Lung (tissue), 12 donors: ENCODE data around the gene EEF1B2. TPM values are rescaled to one million over a fixed set of nuclear protein-coding genes. Genes with fewer than 3 reads are reported as not detected.
"Not testable (repeated sequence)": the region's sequence is repeated elsewhere in the genome, so short reads cannot be mapped to it uniquely, and the experiment has no call there.

Source experiments
- ATAC-seq: fragments of 200-7000 bp; cut with Tn5 transposase; one replicate; pipeline ENCODE4 v1.9.1; 2020; ENCODE audit warnings: moderate number of reproducible peaks; ENCODE audit not compliant: insufficient read depth, low FRiP score
- DNase-seq, 3 donors: peaks; one replicate each; pipeline ENCODE4 v3.0.0-alpha.2; 2013 to 2017
- H3K27ac ChIP-seq, 2 donors: one replicate each; pipeline ENCODE4 v1.5.1; 2013; ENCODE audit warnings: mild to moderate bottlenecking in 2 of 2, moderate library complexity in 2 of 2, control low read depth in 1 of 2, inconsistent platforms in 1 of 2, low read depth in 1 of 2, low read length in 1 of 2
- H3K27me3 ChIP-seq, 3 donors: one replicate each; pipeline ENCODE4 v1.5.1; 2013; ENCODE audit warnings: low read length in 2 of 3; ENCODE audit not compliant: control insufficient read depth in 3 of 3, insufficient read depth in 3 of 3
- H3K36me3 ChIP-seq, 4 donors: one replicate each; pipeline ENCODE4 v1.5.1; 2013; ENCODE audit warnings: low read length in 4 of 4, mild to moderate bottlenecking in 1 of 4, moderate library complexity in 1 of 4; ENCODE audit not compliant: control insufficient read depth in 4 of 4, insufficient read depth in 4 of 4
- H3K4me1 ChIP-seq, 5 donors: one replicate each; pipeline ENCODE4 v1.5.1; 2013; ENCODE audit warnings: low read length in 5 of 5, mild to moderate bottlenecking in 2 of 5, moderate library complexity in 1 of 5; ENCODE audit not compliant: control insufficient read depth in 5 of 5, insufficient read depth in 5 of 5
- H3K4me3 ChIP-seq: one replicate; pipeline ENCODE4 v1.5.1; 2013; ENCODE audit warnings: mild to moderate bottlenecking, control low read depth, moderate library complexity
- H3K9ac ChIP-seq, 2 donors: one replicate each; pipeline ENCODE4 v1.5.1; 2013; ENCODE audit warnings: low read length in 2 of 2, control low read depth in 1 of 2; ENCODE audit not compliant: insufficient read depth in 1 of 2
- H3K9me3 ChIP-seq, 4 donors: one replicate each; pipeline ENCODE4 v1.5.1; 2013; ENCODE audit warnings: low read length in 3 of 4, mild to moderate bottlenecking in 1 of 4, moderate library complexity in 1 of 4; ENCODE audit not compliant: control insufficient read depth in 4 of 4, insufficient read depth in 3 of 4
- WGBS, 2 donors: extraction: QIAGEN DNeasy Blood & Tissue Kit; methylation state at CpG; one replicate each; pipeline ENCODE4 v1.1.7; 2013; 5-methylcytosine and 5-hydroxymethylcytosine counted together
- polyA plus RNA-seq, 2 donors: library from polyadenylated mRNA; stranded (reverse); fragments of 200-250 nt; gene quantifications; one replicate each; pipeline ENCODE4 v1.2.1, GENCODE V29; 2013
- total RNA-seq, 2 donors: library from RNA; depleted of rRNA in 1 of 2; stranded (reverse); fragments of >200 nt in 1 of 2; gene quantifications; one replicate each; pipeline ENCODE4 v1.2.1, GENCODE V29; 2014 to 2021
- TF ChIP-seq, protein P1 (sequence below): IDR thresholded peaks from 2 replicates; pipeline ENCODE4 v1.5.1; 2012; ENCODE audit warnings: mild to moderate bottlenecking; ENCODE audit errors: control extremely low read depth, extremely low read depth
- donor health status: control.
- donor health status: control.
- donor health status: Bipolar disorder and iron deficiency.
- donor health status: healthy.
- donor health status: DM: yes; HTN: yes; CAD: no.

Gene EEF1B2
- total and polyA plus RNA-seq, 4 donors = 217 to 737 (median 524) TPM

DNA sequence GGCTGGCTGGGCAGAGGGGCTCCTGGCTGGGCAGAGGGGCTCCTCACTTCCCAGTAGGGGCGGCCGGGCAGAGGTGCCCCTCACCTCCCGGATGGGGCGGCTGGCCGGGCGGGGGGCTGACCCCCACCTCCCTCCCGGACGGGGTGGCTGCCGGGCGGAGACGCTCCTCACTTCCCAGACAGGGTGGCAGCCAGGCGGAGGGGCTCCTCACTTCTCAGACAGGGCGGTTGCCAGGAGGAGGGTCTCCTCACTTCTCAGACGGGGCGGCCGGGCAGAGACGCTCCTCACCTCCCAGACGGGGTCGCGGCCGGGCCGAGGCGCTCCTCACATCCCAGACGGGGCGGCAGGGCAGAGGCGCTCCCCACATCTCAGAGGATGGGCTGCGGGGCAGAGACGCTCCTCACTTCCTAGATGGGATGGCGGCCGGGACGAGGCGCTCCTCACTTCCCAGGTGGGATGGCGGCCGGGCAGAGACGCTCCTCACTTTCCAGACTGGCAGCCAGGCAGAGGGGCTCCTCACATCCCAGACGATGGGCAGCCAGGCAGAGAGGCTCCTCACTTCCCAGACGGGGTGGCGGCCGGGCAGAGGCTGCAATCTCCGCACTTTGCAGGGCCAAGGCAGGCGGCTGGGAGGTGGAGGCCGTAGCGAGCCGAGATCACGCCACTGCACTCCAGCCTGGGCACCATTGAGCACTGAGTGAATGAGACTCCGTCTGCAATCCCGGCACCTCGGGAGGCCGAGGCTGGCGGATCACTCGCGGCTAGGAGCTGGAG is 12.1 kb downstream of the EEF1B2 start:
- not testable (repeated sequence) for H3K27me3 ChIP-seq, H3K9ac ChIP-seq, DNase-seq, H3K27ac ChIP-seq, H3K4me1 ChIP-seq, H3K4me3 ChIP-seq, ATAC-seq, H3K9me3 ChIP-seq, H3K36me3 ChIP-seq
- 94 to 95% methylated on average over 31 to 33 of the region's 52 CpGs for WGBS, 2 donors

DNA sequence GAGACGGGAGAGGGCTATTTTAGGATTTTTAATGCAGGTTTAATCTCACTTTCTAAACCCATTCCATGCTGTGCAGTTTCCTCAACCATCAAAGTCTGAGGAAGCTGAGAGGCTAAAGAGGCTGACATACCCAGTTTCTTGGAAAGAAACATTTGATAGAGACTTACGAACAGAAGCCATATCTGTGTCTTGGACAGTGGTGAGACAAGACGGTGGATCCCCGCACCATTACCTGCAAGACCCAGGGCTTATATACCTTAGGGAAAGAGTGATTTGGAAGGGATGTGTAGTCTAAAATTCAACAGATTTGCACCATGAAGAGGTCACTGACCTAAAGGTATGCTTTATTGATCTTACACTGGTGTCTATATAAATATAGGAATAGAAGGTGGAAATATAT is 13.5 kb downstream of the EEF1B2 start:
- Histone ChIP-seq H3K9ac (no peak overlapping the region), H3K4me1 (no peaks in the 10 kb centered on the region), H3K27me3 (no peaks in the 10 kb centered on the region), H3K27ac (no peak overlapping the region), H3K4me3 (no peak overlapping the region), H3K36me3 (peaks cover 0 to 3% (median 0%) of the 10 kb centered on the region in 4 donors), H3K9me3 (no peaks in the 10 kb centered on the region)
- TF ChIP-seq, protein P1, sequence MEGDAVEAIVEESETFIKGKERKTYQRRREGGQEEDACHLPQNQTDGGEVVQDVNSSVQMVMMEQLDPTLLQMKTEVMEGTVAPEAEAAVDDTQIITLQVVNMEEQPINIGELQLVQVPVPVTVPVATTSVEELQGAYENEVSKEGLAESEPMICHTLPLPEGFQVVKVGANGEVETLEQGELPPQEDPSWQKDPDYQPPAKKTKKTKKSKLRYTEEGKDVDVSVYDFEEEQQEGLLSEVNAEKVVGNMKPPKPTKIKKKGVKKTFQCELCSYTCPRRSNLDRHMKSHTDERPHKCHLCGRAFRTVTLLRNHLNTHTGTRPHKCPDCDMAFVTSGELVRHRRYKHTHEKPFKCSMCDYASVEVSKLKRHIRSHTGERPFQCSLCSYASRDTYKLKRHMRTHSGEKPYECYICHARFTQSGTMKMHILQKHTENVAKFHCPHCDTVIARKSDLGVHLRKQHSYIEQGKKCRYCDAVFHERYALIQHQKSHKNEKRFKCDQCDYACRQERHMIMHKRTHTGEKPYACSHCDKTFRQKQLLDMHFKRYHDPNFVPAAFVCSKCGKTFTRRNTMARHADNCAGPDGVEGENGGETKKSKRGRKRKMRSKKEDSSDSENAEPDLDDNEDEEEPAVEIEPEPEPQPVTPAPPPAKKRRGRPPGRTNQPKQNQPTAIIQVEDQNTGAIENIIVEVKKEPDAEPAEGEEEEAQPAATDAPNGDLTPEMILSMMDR = no peak
- ATAC-seq (no peak), DNase-seq (no peak)
- 93 to 96% methylated on average over 3 to 4 of the region's 4 CpGs for WGBS, 2 donors

DNA sequence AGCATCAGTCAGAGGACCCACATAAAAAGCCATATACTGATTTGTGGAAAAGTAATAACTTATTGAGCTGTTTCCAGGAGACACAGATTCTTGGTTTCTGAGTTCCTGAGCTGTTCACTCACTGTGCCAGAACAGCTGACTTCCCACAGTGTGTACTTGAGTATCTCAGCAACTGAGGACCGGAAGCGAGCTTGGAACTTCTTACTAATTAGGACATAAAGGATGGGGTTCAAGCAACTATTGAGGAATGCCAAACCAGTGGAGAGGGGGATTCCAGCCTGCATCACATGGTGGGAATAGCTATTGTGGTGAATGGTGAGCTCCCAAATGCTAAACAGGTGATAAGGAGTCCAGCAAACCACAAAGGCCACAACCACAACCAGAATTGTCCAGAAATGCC is 16.4 kb downstream of the EEF1B2 start:
- H3K4me1 ChIP-seq = no peaks in the 10 kb centered on the region
- 83 to 92% methylated on average over 2 of the region's 2 CpGs for WGBS, 2 donors
- no peak for DNase-seq

DNA sequence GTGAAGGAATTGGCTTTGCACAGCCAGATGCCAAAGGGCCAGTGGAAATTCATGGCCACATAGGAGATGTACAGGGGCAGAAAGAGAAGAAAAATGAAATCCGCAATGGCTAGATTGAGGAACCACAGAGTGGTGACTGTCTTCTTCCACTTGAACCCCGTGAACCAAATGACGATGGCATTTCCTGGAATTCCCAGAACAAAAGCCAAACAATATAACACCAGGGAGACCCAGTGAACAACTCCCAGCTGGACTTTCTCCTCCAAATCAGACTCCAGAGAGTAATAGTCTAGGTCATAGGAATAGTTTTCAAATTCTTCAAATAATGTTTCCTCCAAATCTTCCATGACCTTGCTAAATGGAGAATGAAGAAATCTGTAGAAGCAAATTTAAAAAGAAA is 17.2 kb downstream of the EEF1B2 start:
- Histone ChIP-seq H3K27ac (no peak overlapping the region), H3K27me3 (no peaks in the 10 kb centered on the region), H3K36me3 (no peaks in the 10 kb centered on the region), H3K9me3 (no peaks in the 10 kb centered on the region), H3K4me1 (no peaks in the 10 kb centered on the region), H3K4me3 (no peak overlapping the region), H3K9ac (no peak overlapping the region)
- ATAC-seq (no peak), DNase-seq (no peak)
- 42 to 48% methylated on average over 3 of the region's 3 CpGs for WGBS, 2 donors
- TF ChIP-seq, protein P1 = no peak

More for the DNA sequence above, 16.4 kb downstream of the EEF1B2 start:
- no peak overlapping the region for H3K9ac ChIP-seq
- H3K27ac ChIP-seq = no peak overlapping the region
- H3K9me3 ChIP-seq = no peaks in the 10 kb centered on the region
- no peaks in the 10 kb centered on the region for H3K27me3 ChIP-seq
- ATAC-seq = no peak
- H3K36me3 ChIP-seq = no peaks in the 10 kb centered on the region
- H3K4me3 ChIP-seq = no peak overlapping the region
- TF ChIP-seq, protein P1 = no peak

DNA sequence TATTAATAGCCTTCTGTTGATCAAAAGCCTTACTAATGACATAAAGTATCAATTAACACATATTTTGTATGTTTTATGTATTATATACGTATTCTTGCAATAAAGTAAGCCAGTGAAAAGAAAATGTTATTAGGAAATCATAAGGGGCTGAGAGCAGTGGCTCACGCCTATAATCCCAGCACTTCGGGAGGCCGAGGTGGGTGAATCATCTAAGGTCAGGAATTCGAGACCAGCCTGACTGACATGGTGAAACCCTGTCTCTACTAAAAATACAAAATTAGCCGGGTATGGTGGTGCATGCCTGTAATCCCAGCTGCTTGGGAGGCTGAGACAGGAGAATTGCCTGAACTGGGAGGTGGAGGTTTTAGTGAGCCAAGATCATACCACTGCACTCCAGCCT is 21.8 kb downstream of the EEF1B2 start:
- not testable (repeated sequence) for H3K27ac ChIP-seq, DNase-seq, H3K27me3 ChIP-seq, H3K4me3 ChIP-seq, H3K4me1 ChIP-seq, H3K36me3 ChIP-seq, H3K9me3 ChIP-seq, H3K9ac ChIP-seq, ATAC-seq
- 86 to 93% methylated on average over 6 of the region's 6 CpGs for WGBS, 2 donors
